ENCODE measurements around the gene MYO7A. TPM values are rescaled to one million over a fixed set of nuclear protein-coding genes. Genes with fewer than 3 reads are reported as not detected.

The MYO7A gene
- total RNA-seq, 1 donor from 2014 or later, result 3.2 TPM

- intact Hi-C loops (cut with micrococcal nuclease), result no loop called here
- Histone ChIP-seq H3K4me1 (peaks cover 22% of the 10 kb centered on the region), H3K27me3 (ENCODE audit: low read depth) (no peaks in the 10 kb centered on the region), H3K36me3 (no peaks in the 10 kb centered on the region), H3K4me3 (no peak overlapping the region), H3K9me3 (replicated peaks) (no peaks in the 10 kb centered on the region), H3K27ac (replicated peaks) (no peak overlapping the region)
- DNase-seq, result peak; percentile 11
- TF ChIP-seq CTCF (IDR thresholded peaks at IDR 0.05; ENCODE audit: borderline replicate concordance), result no peak
Observed at GRCh38 chr11:77086521-77087472, 41.2 kb upstream of the MYO7A start.

GRCh38 chr11:77087723-77088225 is 40.3 kb upstream of the MYO7A start:
- DNase-seq, result no peak
- intact Hi-C loops (cut with micrococcal nuclease), result loop anchor here (2.0 kb wide), 1 partner anchor 35 kb away; no protein-coding TSS in a partner anchor

GRCh38 chr11:77088236-77089003 is 39.6 kb upstream of the MYO7A start:
- no peak overlapping the region for H3K27ac ChIP-seq (replicated peaks)
- H3K27me3 ChIP-seq (ENCODE audit: low read depth), result no peaks in the 10 kb centered on the region
- peaks cover 8% of the 10 kb centered on the region for H3K4me1 ChIP-seq
- H3K9me3 ChIP-seq (replicated peaks), result no peaks in the 10 kb centered on the region
- peak; percentile 9 for DNase-seq
- no peaks in the 10 kb centered on the region for H3K36me3 ChIP-seq
- intact Hi-C loops (cut with micrococcal nuclease), result loop anchor here (2.0 kb wide), 1 partner anchor 36 kb away; no protein-coding TSS in a partner anchor
- H3K4me3 ChIP-seq, result no peak overlapping the region
- TF ChIP-seq CTCF (IDR thresholded peaks at IDR 0.05; ENCODE audit: borderline replicate concordance), result no peak

More at GRCh38 chr11:77087723-77088225, 40.3 kb upstream of the MYO7A start:
- H3K27me3 ChIP-seq (ENCODE audit: low read depth), result no peaks in the 10 kb centered on the region
- H3K9me3 ChIP-seq (replicated peaks), result no peaks in the 10 kb centered on the region
- no peaks in the 10 kb centered on the region for H3K36me3 ChIP-seq
- H3K4me1 ChIP-seq, result peaks cover 14% of the 10 kb centered on the region
- no peak overlapping the region for H3K4me3 ChIP-seq
- TF ChIP-seq CTCF (IDR thresholded peaks at IDR 0.05; ENCODE audit: borderline replicate concordance), result no peak
- no peak overlapping the region for H3K27ac ChIP-seq (replicated peaks)

GRCh38 chr11:77089004-77089545 is 39.0 kb upstream of the MYO7A start:
- H3K36me3 ChIP-seq, result no peaks in the 10 kb centered on the region
- intact Hi-C loops (cut with micrococcal nuclease), result loop anchor here (2.0 kb wide), 1 partner anchor 36 kb away; no protein-coding TSS in a partner anchor
- H3K9me3 ChIP-seq (replicated peaks), result no peaks in the 10 kb centered on the region
- H3K27me3 ChIP-seq (ENCODE audit: low read depth), result no peaks in the 10 kb centered on the region
- no peak for TF ChIP-seq CTCF (IDR thresholded peaks at IDR 0.05; ENCODE audit: borderline replicate concordance)
- H3K4me3 ChIP-seq, result no peak overlapping the region
- no peak overlapping the region for H3K27ac ChIP-seq (replicated peaks)
- peak; percentile 3 for DNase-seq
- H3K4me1 ChIP-seq, result peaks cover 6% of the 10 kb centered on the region

- no peak for DNase-seq
- H3K4me1 ChIP-seq, result peaks cover 6% of the 10 kb centered on the region
- intact Hi-C loops (cut with micrococcal nuclease), result no loop called here
Observed at GRCh38 chr11:77090046-77090372, 38.0 kb upstream of the MYO7A start.

More at GRCh38 chr11:77090046-77090372, 38.0 kb upstream of the MYO7A start:
- Histone ChIP-seq H3K36me3 (no peaks in the 10 kb centered on the region), H3K9me3 (replicated peaks) (no peaks in the 10 kb centered on the region), H3K27me3 (ENCODE audit: low read depth) (no peaks in the 10 kb centered on the region), H3K4me3 (no peak overlapping the region), H3K27ac (replicated peaks) (no peak overlapping the region)
- TF ChIP-seq CTCF (IDR thresholded peaks at IDR 0.05; ENCODE audit: borderline replicate concordance), result no peak

Data from left ventricle myocardium inferior (tissue), 1 donor.